Bronchial epithelial cell (primary cell): ENCODE measurements around the gene APAF1. TPM values are rescaled to one million over a fixed set of nuclear protein-coding genes. Genes with fewer than 3 reads are reported as not detected.

Experiments used
- DNase-seq: peaks from one replicate; pipeline ENCODE4 v3.0.0-alpha.2; 2010; ENCODE audit warnings: low read depth
- FAIRE-seq: peaks from 2 replicates; lab custom pipeline; 2011; peaks lifted over from hg19 to GRCh38; lab: Jason Lieb, UNC
- H3K27me3 ChIP-seq: 2 replicates; pipeline ENCODE4 v1.5.1; 2011; ENCODE audit warnings: low read length; ENCODE audit not compliant: control insufficient read depth, insufficient read depth
- H3K36me3 ChIP-seq: 2 replicates; pipeline ENCODE4 v1.5.1; 2011; ENCODE audit warnings: low read length; ENCODE audit not compliant: control insufficient read depth, insufficient read depth
- H3K4me3 ChIP-seq: 2 replicates; pipeline ENCODE4 v1.5.1; 2011; ENCODE audit warnings: mild to moderate bottlenecking, low read depth, low read length, control low read depth
- CTCF ChIP-seq: IDR thresholded peaks from 2 replicates; pipeline ENCODE4 v1.5.1; 2011; ENCODE audit warnings: mild to moderate bottlenecking, moderate library complexity, low read length, control low read depth, inconsistent platforms; ENCODE audit not compliant: insufficient read depth, severe bottlenecking
- total RNA-seq: library from RNA; depleted of rRNA; stranded (reverse); fragments of >200 nt; gene quantifications from 2 replicates; pipeline ENCODE4 v1.2.1, GENCODE V29; 2014

APAF1 gene
- total RNA-seq, 1 donor from 2014 or later = 12.4 TPM

GRCh38 chr12:98644433-98644711 is 718 bp upstream of the APAF1 start:
- Histone ChIP-seq H3K4me3 (peak overlapping the region; percentile 95), H3K27me3 (no peaks in the 10 kb centered on the region), H3K36me3 (no peaks in the 10 kb centered on the region)
- peak; percentile 12 for TF ChIP-seq CTCF
- FAIRE-seq (no peak), DNase-seq (peak; percentile 55)

- DNase-seq (peak; percentile 22), FAIRE-seq (no peak)
- peak overlapping the region; percentile 95 for H3K4me3 ChIP-seq
- no peaks in the 10 kb centered on the region for H3K27me3 ChIP-seq
- H3K36me3 ChIP-seq = peaks cover 2% of the 10 kb centered on the region
- no peak for TF ChIP-seq CTCF
Measured at GRCh38 chr12:98645572-98646067, 530 bp downstream of the APAF1 start.

- no peak for FAIRE-seq
- H3K4me3 ChIP-seq = peak overlapping the region; percentile 95
- H3K27me3 ChIP-seq = no peaks in the 10 kb centered on the region
- DNase-seq = peak; percentile 64
- peak; percentile 17 for TF ChIP-seq CTCF
- H3K36me3 ChIP-seq = peaks cover 2% of the 10 kb centered on the region
Measured at GRCh38 chr12:98646294-98647090, 1.4 kb downstream of the APAF1 start.

- peaks cover 2% of the 10 kb centered on the region for H3K36me3 ChIP-seq
- H3K27me3 ChIP-seq = no peaks in the 10 kb centered on the region
- DNase-seq (peak; percentile 9), FAIRE-seq (no peak)
- no peak overlapping the region for H3K4me3 ChIP-seq
- TF ChIP-seq CTCF = no peak
Measured at GRCh38 chr12:98651328-98651727, 6.2 kb downstream of the APAF1 start.

- no peaks in the 10 kb centered on the region for H3K27me3 ChIP-seq
- H3K4me3 ChIP-seq = no peak overlapping the region
- DNase-seq = peak; percentile 50
- H3K36me3 ChIP-seq = peaks cover 3% of the 10 kb centered on the region
- FAIRE-seq = no peak
- peak; percentile 42 for TF ChIP-seq CTCF
Measured at GRCh38 chr12:98653866-98654493, 8.9 kb downstream of the APAF1 start.
